Measurements from ENCODE around the gene CPNE1. TPM values are rescaled to one million over a fixed set of nuclear protein-coding genes. Genes with fewer than 3 reads are reported as not detected.
A peak's percentile ranks its signal among the peaks of the same experiment; 100 is the strongest.

The CPNE1 gene
- total RNA-seq, 5 donors from 2014 or later (not counting 1 experiment from before 2014, with no cell fraction given): 284 to 408 (median 324) TPM

- 95% methylated on average over 4 of the region's 4 CpGs for WGBS (ENCODE audit: insufficient coverage)
- POLR2A ChIA-PET: no interaction called here
Observed at GRCh38 chr20:35673884-35674283, 9.2 kb upstream of the CPNE1 start.

GRCh38 chr20:35669681-35670080 is 5.0 kb upstream of the CPNE1 start:
- Mint-ChIP-seq H3K27me3 (no peaks in the 10 kb centered on the region), H3K4me3 (no peak overlapping the region), H3K9me3 (no peaks in the 10 kb centered on the region), H3K4me1 (peaks cover 4 to 6% (median 5%) of the 10 kb centered on the region in 3 donors), H3K27ac (no peak overlapping the region), H3K36me3 (peaks cover 49% of the 10 kb centered on the region)
- ChIA-PET CTCF (no interaction called here), POLR2A (interaction anchor here in 1 of 2 donors (0.6 kb wide), 1 partner anchor 47 kb away, joined by 4 read pairs; no protein-coding TSS in a partner anchor)
- Histone ChIP-seq H3K4me1 (ENCODE audit: control insufficient read depth in 1 of 2, extremely low read depth in 1 of 2, insufficient read depth in 2 of 2, low read length in 2 of 2) (peaks cover 0 to 4% of the 10 kb centered on the region in 2 experiments), H3K4me3 (ENCODE audit: control insufficient read depth in 1 of 2, extremely low read depth in 1 of 2, low read length in 1 of 2) (no peak overlapping the region), H3K36me3 (ENCODE audit: control insufficient read depth in 2 of 2, extremely low read depth in 1 of 2, insufficient read depth in 1 of 2, low read length in 1 of 2) (peaks cover 3 to 58% of the 10 kb centered on the region in 2 donors), H3K9me3 (no peaks in the 10 kb centered on the region), H3K27ac (ENCODE audit: low read length) (no peak overlapping the region), H3K27me3 (replicated peaks in 1 of 2; ENCODE audit: control insufficient read depth in 2 of 2, extremely low read depth in 1 of 2, insufficient read depth in 2 of 2, low read length in 1 of 2) (no peaks in the 10 kb centered on the region)
- DNase-seq (no peak), ATAC-seq (replicated peaks in 1 of 4) (no peak)
- WGBS (ENCODE audit: insufficient coverage): no CpG with 5 or more reads among the region's 1 CpG

More at GRCh38 chr20:35673884-35674283, 9.2 kb upstream of the CPNE1 start:
- Histone ChIP-seq H3K27me3 (replicated peaks in 1 of 2; ENCODE audit: control insufficient read depth in 2 of 2, extremely low read depth in 1 of 2, insufficient read depth in 2 of 2, low read length in 1 of 2) (no peaks in the 10 kb centered on the region), H3K27ac (ENCODE audit: low read length) (no peak overlapping the region), H3K4me1 (ENCODE audit: control insufficient read depth in 1 of 2, extremely low read depth in 1 of 2, insufficient read depth in 2 of 2, low read length in 2 of 2) (no peaks in the 10 kb centered on the region), H3K9me3 (no peaks in the 10 kb centered on the region), H3K4me3 (ENCODE audit: control insufficient read depth in 1 of 2, extremely low read depth in 1 of 2, low read length in 1 of 2) (no peak overlapping the region), H3K36me3 (ENCODE audit: control insufficient read depth in 2 of 2, extremely low read depth in 1 of 2, insufficient read depth in 1 of 2, low read length in 1 of 2) (peaks cover 13 to 64% of the 10 kb centered on the region in 2 donors)
- Mint-ChIP-seq H3K4me1 (no peaks in the 10 kb centered on the region), H3K27me3 (no peaks in the 10 kb centered on the region), H3K36me3 (peaks cover 44% of the 10 kb centered on the region), H3K9me3 (no peaks in the 10 kb centered on the region), H3K4me3 (no peak overlapping the region), H3K27ac (no peak overlapping the region)
- CTCF ChIA-PET: no interaction called here
- no peak for ATAC-seq (replicated peaks in 1 of 4)
- no peak for DNase-seq

GRCh38 chr20:35669221-35669620 is 4.5 kb upstream of the CPNE1 start:
- no peak overlapping the region for H3K27ac ChIP-seq (ENCODE audit: low read length)
- H3K4me1 ChIP-seq (ENCODE audit: control insufficient read depth in 1 of 2, extremely low read depth in 1 of 2, insufficient read depth in 2 of 2, low read length in 2 of 2): peaks cover 0 to 7% of the 10 kb centered on the region in 2 experiments
- Mint-ChIP-seq H3K27me3 (no peaks in the 10 kb centered on the region), H3K4me1 (peaks cover 4 to 6% (median 6%) of the 10 kb centered on the region in 3 donors), H3K4me3 (no peak overlapping the region), H3K27ac (no peak overlapping the region), H3K9me3 (no peaks in the 10 kb centered on the region), H3K36me3 (peaks cover 45% of the 10 kb centered on the region)
- H3K4me3 ChIP-seq (ENCODE audit: control insufficient read depth in 1 of 2, extremely low read depth in 1 of 2, low read length in 1 of 2): no peak overlapping the region
- DNase-seq (no peak), ATAC-seq (replicated peaks in 1 of 4) (no peak)
- ChIA-PET POLR2A (interaction anchor here (0.5 to 0.6 kb wide), 3 partner anchors 48 to 181 kb away, joined by 3 to 4 read pairs (median 4); no protein-coding TSS in a partner anchor), CTCF (interaction anchor here in 1 of 2 donors (0.8 kb wide), 1 partner anchor 17 kb away, joined by 4 read pairs; no protein-coding TSS in a partner anchor)
- WGBS (ENCODE audit: insufficient coverage): 88% methylated on average over 1 of the region's 5 CpGs
- H3K27me3 ChIP-seq (replicated peaks in 1 of 2; ENCODE audit: control insufficient read depth in 2 of 2, extremely low read depth in 1 of 2, insufficient read depth in 2 of 2, low read length in 1 of 2): no peaks in the 10 kb centered on the region
- H3K36me3 ChIP-seq (ENCODE audit: control insufficient read depth in 2 of 2, extremely low read depth in 1 of 2, insufficient read depth in 1 of 2, low read length in 1 of 2): peaks cover 0 to 53% of the 10 kb centered on the region in 2 donors
- no peaks in the 10 kb centered on the region for H3K9me3 ChIP-seq

DNA sequence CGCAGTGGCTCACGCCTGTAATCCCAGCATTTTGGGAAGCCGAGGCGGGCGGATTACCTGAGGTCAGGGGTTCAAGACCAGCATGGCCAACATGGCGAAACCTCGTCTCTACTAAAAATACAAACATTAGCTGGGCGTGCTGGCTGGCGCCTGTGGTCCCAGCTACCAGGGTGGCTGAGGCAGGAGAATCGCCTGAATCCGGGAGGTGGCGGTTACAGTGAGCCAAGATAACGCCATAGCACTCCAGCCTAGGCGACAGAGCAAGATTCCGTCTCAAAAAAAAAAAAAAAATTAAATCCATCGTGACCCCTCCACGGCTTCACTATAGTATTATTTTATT is 1.2 kb upstream of the CPNE1 start:
- ATAC-seq (replicated peaks in 1 of 4) (no peak), DNase-seq (no peak)
- peak overlapping the region in 1 of 2 donors; percentile 48 for H3K27ac Mint-ChIP-seq
- H3K27me3 ChIP-seq (replicated peaks in 1 of 2; ENCODE audit: control insufficient read depth in 2 of 2, extremely low read depth in 1 of 2, insufficient read depth in 2 of 2, low read length in 1 of 2): no peaks in the 10 kb centered on the region
- H3K36me3 Mint-ChIP-seq: peaks cover 25% of the 10 kb centered on the region
- H3K9me3 Mint-ChIP-seq: no peaks in the 10 kb centered on the region
- H3K36me3 ChIP-seq (ENCODE audit: control insufficient read depth in 2 of 2, extremely low read depth in 1 of 2, insufficient read depth in 1 of 2, low read length in 1 of 2): peaks cover 0 to 27% of the 10 kb centered on the region in 2 donors
- peaks cover 20 to 27% of the 10 kb centered on the region in 2 experiments for H3K4me1 ChIP-seq (ENCODE audit: control insufficient read depth in 1 of 2, extremely low read depth in 1 of 2, insufficient read depth in 2 of 2, low read length in 2 of 2)
- no peak overlapping the region for H3K27ac ChIP-seq (ENCODE audit: low read length)
- CTCF ChIA-PET: interaction anchor here in 1 of 2 donors (0.7 kb wide), 2 partner anchors 64 to 69 kb away, joined by 3 to 4 read pairs; no protein-coding TSS in a partner anchor
- peaks cover 36 to 38% (median 37%) of the 10 kb centered on the region in 3 donors for H3K4me1 Mint-ChIP-seq
- H3K4me3 ChIP-seq (ENCODE audit: control insufficient read depth in 1 of 2, extremely low read depth in 1 of 2, low read length in 1 of 2): no peak overlapping the region
- H3K27me3 Mint-ChIP-seq: no peaks in the 10 kb centered on the region
- POLR2A ChIA-PET: interaction anchor here (0.5 to 1.2 kb wide), 6 partner anchors 10 to 1218 kb away, joined by 3 to 4 read pairs (median 4); no protein-coding TSS in a partner anchor
- 98% methylated on average over 11 of the region's 17 CpGs for WGBS (ENCODE audit: insufficient coverage)
- H3K9me3 ChIP-seq: no peaks in the 10 kb centered on the region
- H3K4me3 Mint-ChIP-seq: peak overlapping the region; percentile 20 to 51 (median 28)

GRCh38 chr20:35663516-35664465 is 909 bp downstream of the CPNE1 start:
- Mint-ChIP-seq H3K27ac (peak overlapping the region; percentile 99), H3K4me3 (peak overlapping the region; percentile 92 to 95 (median 93)), H3K36me3 (peaks cover 6% of the 10 kb centered on the region), H3K4me1 (peaks cover 56 to 59% (median 57%) of the 10 kb centered on the region in 3 donors), H3K9me3 (no peaks in the 10 kb centered on the region), H3K27me3 (no peaks in the 10 kb centered on the region)
- POLR2A ChIA-PET: interaction anchor here (0.5 to 2.0 kb wide), 13 partner anchors 19 to 1820 kb away, joined by 3 to 13 read pairs (median 4); partner anchors contain the start of genes RBM39 (in 2 of the 2) and SPAG4 (in 2 of the 2)
- DNase-seq (peak; percentile 46 to 79 (median 66)), ATAC-seq (replicated peaks in 1 of 4) (peak; percentile 56 to 68 (median 63))
- H3K4me3 ChIP-seq (ENCODE audit: control insufficient read depth in 1 of 2, extremely low read depth in 1 of 2, low read length in 1 of 2): peak overlapping the region; percentile 88 to 99
- peaks cover 30 to 45% of the 10 kb centered on the region in 2 experiments for H3K4me1 ChIP-seq (ENCODE audit: control insufficient read depth in 1 of 2, extremely low read depth in 1 of 2, insufficient read depth in 2 of 2, low read length in 2 of 2)
- CTCF ChIA-PET: interaction anchor here in 1 of 2 donors (0.8 to 2.9 kb wide), 4 partner anchors 17 to 48 kb away, joined by 3 to 13 read pairs (median 6); partner anchors contain the start of gene SPAG4
- H3K27ac ChIP-seq (ENCODE audit: low read length): peak overlapping the region; percentile 100
- no peaks in the 10 kb centered on the region for H3K9me3 ChIP-seq
- WGBS (ENCODE audit: insufficient coverage): 0% methylated on average over 21 of the region's 28 CpGs
- no peaks in the 10 kb centered on the region for H3K27me3 ChIP-seq (replicated peaks in 1 of 2; ENCODE audit: control insufficient read depth in 2 of 2, extremely low read depth in 1 of 2, insufficient read depth in 2 of 2, low read length in 1 of 2)
- peaks cover 0 to 6% of the 10 kb centered on the region in 2 donors for H3K36me3 ChIP-seq (ENCODE audit: control insufficient read depth in 2 of 2, extremely low read depth in 1 of 2, insufficient read depth in 1 of 2, low read length in 1 of 2)

DNA sequence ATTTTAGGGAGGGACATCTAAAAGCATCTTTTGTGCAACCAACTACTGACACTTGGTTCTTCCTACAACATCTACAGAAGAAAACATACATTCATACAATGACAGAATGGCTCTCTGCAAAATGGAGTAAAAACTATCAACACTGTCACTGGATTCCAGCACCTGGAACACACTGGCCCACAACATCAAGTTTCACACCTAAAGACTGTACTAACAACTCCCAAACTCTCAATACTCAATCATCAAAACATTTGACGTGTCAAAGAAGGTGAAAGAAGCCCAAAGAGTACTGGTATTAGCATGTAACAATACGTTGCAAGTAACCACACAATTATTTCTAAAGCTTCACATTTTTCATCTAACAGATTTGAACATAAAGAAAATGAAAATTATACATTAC is 2.1 kb downstream of the CPNE1 start:
- Mint-ChIP-seq H3K27ac (peak overlapping the region; percentile 99), H3K36me3 (no peaks in the 10 kb centered on the region), H3K4me3 (peak overlapping the region; percentile 92 to 95 (median 93)), H3K9me3 (no peaks in the 10 kb centered on the region), H3K4me1 (peaks cover 64 to 69% (median 67%) of the 10 kb centered on the region in 3 donors), H3K27me3 (no peaks in the 10 kb centered on the region)
- POLR2A ChIA-PET: interaction anchor here in 1 of 2 donors (0.6 to 1.2 kb wide), 3 partner anchors 14 to 47 kb away, joined by 3 to 9 read pairs (median 3); partner anchors contain the start of gene SPAG4
- CTCF ChIA-PET: interaction anchor here in 1 of 2 donors (2.9 kb wide), 1 partner anchor 44 kb away, joined by 13 read pairs; no protein-coding TSS in a partner anchor
- Histone ChIP-seq H3K27ac (ENCODE audit: low read length) (peak overlapping the region; percentile 100), H3K4me1 (ENCODE audit: control insufficient read depth in 1 of 2, extremely low read depth in 1 of 2, insufficient read depth in 2 of 2, low read length in 2 of 2) (peaks cover 40 to 46% of the 10 kb centered on the region in 2 experiments), H3K9me3 (no peaks in the 10 kb centered on the region), H3K4me3 (ENCODE audit: control insufficient read depth in 1 of 2, extremely low read depth in 1 of 2, low read length in 1 of 2) (peak overlapping the region in 1 of 2 donors; percentile 22), H3K27me3 (replicated peaks in 1 of 2; ENCODE audit: control insufficient read depth in 2 of 2, extremely low read depth in 1 of 2, insufficient read depth in 2 of 2, low read length in 1 of 2) (no peaks in the 10 kb centered on the region), H3K36me3 (ENCODE audit: control insufficient read depth in 2 of 2, extremely low read depth in 1 of 2, insufficient read depth in 1 of 2, low read length in 1 of 2) (no peaks in the 10 kb centered on the region)
- DNase-seq (peak in 1 of 35 experiments; percentile 24), ATAC-seq (replicated peaks in 1 of 4) (no peak)
- WGBS (ENCODE audit: insufficient coverage): 0% methylated on average over 1 of the region's 2 CpGs

All from T-cell (primary cell).